ENCODE results near the gene ADD2. TPM values are rescaled to one million over a fixed set of nuclear protein-coding genes. Genes with fewer than 3 reads are reported as not detected.
"Not testable (repeated sequence)": the region's sequence is repeated elsewhere in the genome, so short reads cannot be mapped to it uniquely, and the experiment has no call there.

Gene ADD2
- total RNA-seq, 1 donor from 2014 or later, result 1.8 TPM

GRCh38 chr2:70757360-70757759 lies 10.6 kb downstream of the ADD2 start:
- ATAC-seq, result no peak
- intact Hi-C loops (cut with micrococcal nuclease), result no loop called here
- no peak for DNase-seq

- intact Hi-C loops (cut with micrococcal nuclease), result no loop called here
- ATAC-seq (no peak), DNase-seq (no peak)
Measured at GRCh38 chr2:70756128-70756527, 11.9 kb downstream of the ADD2 start.

DNA sequence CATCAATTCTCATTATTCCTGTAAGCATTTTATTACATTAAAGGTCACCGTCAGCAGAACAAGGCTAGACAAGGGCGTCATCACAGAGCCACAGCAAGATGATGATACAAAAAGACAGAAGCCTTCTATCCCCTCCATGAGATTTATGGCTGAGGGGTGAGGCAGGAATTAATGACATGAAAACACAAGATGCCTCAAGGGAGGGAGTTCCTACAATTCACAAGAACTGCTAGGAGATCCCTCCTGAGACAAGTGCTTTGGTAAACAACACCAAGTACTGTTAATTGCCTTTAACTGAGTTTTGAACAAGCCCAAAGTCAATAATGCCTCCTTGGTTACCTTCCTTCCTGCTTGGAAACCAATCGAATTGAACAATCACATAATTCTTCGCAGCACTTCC lies 14.1 kb downstream of the ADD2 start:
- DNase-seq, result no peak
- ATAC-seq, result no peak
- intact Hi-C loops (cut with micrococcal nuclease), result no loop called here

GRCh38 chr2:70753031-70753430 lies 15.0 kb downstream of the ADD2 start:
- intact Hi-C loops (cut with micrococcal nuclease), result no loop called here
- no peak for ATAC-seq

DNA sequence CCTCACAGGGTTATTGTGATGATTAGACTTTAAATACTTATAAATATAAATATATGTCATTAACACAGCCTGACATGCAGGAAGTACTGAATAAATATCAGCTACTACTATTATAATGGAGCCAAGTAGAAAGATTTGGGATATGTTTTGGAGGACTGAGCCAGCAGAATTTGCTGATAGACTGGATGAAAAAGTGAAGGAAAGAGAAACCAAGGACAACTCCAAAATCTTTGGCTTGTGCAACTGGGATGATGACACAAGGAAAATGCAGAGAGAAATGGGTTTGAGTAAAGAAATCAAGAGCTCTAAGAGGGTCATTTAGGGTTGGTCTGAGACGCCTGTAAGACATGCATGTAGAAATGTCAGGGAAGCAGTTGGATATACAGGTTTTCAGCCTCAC lies 15.6 kb downstream of the ADD2 start:
- DNase-seq, result no peak
- intact Hi-C loops (cut with micrococcal nuclease), result no loop called here
- no peak for ATAC-seq

More at GRCh38 chr2:70753031-70753430, 15.0 kb downstream of the ADD2 start:
- no peak for DNase-seq

- DNase-seq (no peak), ATAC-seq (no peak)
- intact Hi-C loops (cut with micrococcal nuclease), result no loop called here
Measured at GRCh38 chr2:70751881-70752280, 16.1 kb downstream of the ADD2 start.

- DNase-seq (no peak), ATAC-seq (no peak)
- intact Hi-C loops (cut with micrococcal nuclease), result no loop called here
Measured at GRCh38 chr2:70750320-70750719, 17.7 kb downstream of the ADD2 start.

DNA sequence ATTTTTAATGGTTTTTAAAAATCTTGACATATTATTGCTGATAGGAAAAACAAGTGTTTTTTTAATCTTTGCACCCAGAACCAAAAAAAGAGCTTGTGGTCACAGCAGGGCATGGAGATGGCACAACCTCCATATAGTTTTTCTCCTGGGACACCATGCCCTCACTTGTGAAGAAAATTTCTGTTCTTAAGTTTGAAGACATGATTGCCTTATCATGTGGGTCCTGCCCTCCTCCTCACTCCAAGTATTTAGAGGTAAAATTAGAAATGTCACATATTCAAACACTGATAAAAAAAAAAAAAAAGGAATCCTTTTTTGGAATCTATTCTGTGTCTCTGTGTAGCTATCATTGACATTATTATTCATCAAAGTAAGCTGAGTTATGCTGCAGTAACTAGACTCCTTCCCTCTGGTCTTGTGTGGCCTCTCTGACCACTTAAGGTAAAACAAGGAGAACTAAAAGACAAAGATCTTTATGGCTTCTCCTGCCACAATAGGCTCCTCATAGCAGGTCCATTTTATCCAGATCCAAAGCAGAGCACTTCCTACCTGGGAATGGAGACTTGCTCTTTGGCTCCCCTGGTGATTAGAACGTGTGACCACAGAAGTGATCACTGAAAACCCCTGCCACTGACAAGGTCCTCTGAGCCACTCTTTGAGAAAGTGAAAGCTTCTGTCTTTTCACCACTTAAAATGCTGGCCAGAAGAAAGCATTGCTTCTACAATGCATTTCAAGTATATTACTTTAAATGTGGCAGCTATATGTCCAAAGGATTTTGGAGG lies 19.8 kb downstream of the ADD2 start:
- ATAC-seq, result no peak
- intact Hi-C loops (cut with micrococcal nuclease), result no loop called here
- DNase-seq, result no peak

GRCh38 chr2:70747284-70747683 lies 20.7 kb downstream of the ADD2 start:
- DNase-seq (no peak), ATAC-seq (no peak)
- intact Hi-C loops (cut with micrococcal nuclease), result no loop called here

GRCh38 chr2:70746094-70746974 lies 21.7 kb downstream of the ADD2 start:
- ATAC-seq (no peak), DNase-seq (no peak)
- intact Hi-C loops (cut with micrococcal nuclease), result no loop called here

- ATAC-seq (no peak), DNase-seq (no peak)
- intact Hi-C loops (cut with micrococcal nuclease), result no loop called here
Measured at GRCh38 chr2:70745276-70745825, 22.6 kb downstream of the ADD2 start.

- no peak for DNase-seq
- intact Hi-C loops (cut with micrococcal nuclease), result no loop called here
- no peak for ATAC-seq
Measured at GRCh38 chr2:70744397-70744796, 23.6 kb downstream of the ADD2 start.

DNA sequence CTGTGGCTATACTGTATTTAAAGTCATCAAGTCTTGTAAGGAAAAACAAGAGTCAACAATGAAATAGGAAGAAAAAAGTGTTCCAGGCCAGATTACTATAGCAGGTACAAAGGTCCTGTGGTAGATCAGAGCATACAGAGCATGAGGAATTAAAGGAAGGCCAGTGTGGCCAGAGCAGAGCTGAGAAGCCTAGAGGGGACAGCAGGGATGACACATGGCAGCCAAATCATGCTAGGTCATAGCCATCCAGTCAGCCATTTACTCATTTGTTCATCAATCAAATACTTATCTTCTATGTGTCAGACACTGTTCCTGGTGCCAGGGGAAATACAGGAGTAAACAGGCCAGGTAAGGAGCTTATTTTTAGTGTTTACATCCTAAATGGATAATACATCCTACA lies 24.3 kb downstream of the ADD2 start:
- DNase-seq, result no peak
- intact Hi-C loops (cut with micrococcal nuclease), result no loop called here
- no peak for ATAC-seq

GRCh38 chr2:70743068-70743467 lies 24.9 kb downstream of the ADD2 start:
- intact Hi-C loops (cut with micrococcal nuclease), result no loop called here
- no peak for DNase-seq
- ATAC-seq, result no peak

GRCh38 chr2:70739492-70739891 lies 28.5 kb downstream of the ADD2 start:
- ATAC-seq; intact Hi-C loops (cut with micrococcal nuclease); DNase-seq: not testable (repeated sequence)

DNA sequence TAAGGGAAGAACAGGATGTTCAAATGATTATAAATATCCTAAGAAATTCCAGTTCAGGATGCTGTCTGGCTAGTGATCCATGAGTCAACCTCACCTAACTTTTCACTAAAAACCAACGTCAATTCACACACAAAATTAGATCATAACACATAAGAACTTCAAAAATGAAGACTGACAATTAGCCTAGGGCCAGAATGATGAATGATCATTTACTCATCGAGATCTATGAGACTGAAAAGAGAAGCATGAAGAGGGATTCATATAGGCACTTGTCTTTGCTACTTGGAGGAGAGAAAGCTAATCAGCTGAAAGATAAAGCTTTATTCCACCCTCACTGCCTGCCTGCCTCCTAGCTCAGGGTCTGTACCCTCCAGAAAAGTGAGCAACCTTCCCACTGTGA lies 29.8 kb downstream of the ADD2 start:
- ATAC-seq (no peak), DNase-seq (no peak)
- intact Hi-C loops (cut with micrococcal nuclease), result no loop called here

GRCh38 chr2:70735071-70735470 lies 32.9 kb downstream of the ADD2 start:
- intact Hi-C loops (cut with micrococcal nuclease), result no loop called here
- ATAC-seq, result no peak
- DNase-seq, result no peak

DNA sequence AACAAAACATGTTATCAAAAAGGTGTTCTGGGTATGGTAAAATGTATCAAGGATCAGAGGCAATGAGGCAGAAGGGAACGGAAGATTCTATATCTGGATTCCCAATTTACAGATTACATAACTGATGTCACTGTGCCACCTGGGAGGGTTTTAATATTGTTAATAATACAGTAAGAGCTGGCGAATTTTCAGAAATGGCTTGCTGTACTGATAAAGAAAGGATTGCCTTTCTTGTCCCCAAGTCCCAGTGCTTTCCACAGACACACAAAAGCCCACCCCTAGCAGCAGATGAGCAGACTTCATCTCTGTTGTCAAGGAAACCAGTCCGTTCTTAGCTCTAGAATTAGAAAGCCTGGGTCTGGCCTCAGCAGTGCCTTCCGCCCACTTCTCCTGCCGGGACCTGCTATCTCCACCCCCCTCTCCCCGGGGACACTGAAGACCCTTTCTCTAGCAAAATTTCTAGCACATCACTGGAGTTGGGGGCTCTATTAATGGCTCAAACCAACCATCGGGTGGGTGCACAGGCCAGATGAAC lies 34.3 kb downstream of the ADD2 start:
- ATAC-seq (no peak), DNase-seq (no peak)
- intact Hi-C loops (cut with micrococcal nuclease), result no loop called here

- DNase-seq, result no peak
Measured at GRCh38 chr2:70732766-70733645, 35.0 kb downstream of the ADD2 start.

More at GRCh38 chr2:70732766-70733645, 35.0 kb downstream of the ADD2 start:
- intact Hi-C loops (cut with micrococcal nuclease), result no loop called here
- no peak for ATAC-seq
